Right lobe of liver (tissue), 4 donors: ENCODE results near the gene YTHDF1.
A peak's percentile ranks its signal among the peaks of the same experiment; 100 is the strongest.

Experiments
- POLR2A ChIP-seq: fragments of 450-650 bp; IDR thresholded peaks from one replicate; pipeline ENCODE4 v1.6.1; 2017; ENCODE audit warnings: antibody characterized with exemption, mild to moderate bottlenecking
- TF ChIP-seq, protein P1 (sequence below), 4 donors: fragments of 200-600 bp in 3 of 4; fragments of 450-650 bp in 1 of 4; IDR thresholded peaks; one replicate each; pipeline versions ENCODE4 v1.5.1 to v1.8.0; 2016 to 2022; ENCODE audit warnings: antibody characterized with exemption in 4 of 4, mild to moderate bottlenecking in 2 of 4
- donor health status: DM: no; HTN: no; CAD: no.
- donor health status: DM: no; HTN: no; CAD: no.
- donor health status: DM: no; HTN: yes; CAD: no.

DNA sequence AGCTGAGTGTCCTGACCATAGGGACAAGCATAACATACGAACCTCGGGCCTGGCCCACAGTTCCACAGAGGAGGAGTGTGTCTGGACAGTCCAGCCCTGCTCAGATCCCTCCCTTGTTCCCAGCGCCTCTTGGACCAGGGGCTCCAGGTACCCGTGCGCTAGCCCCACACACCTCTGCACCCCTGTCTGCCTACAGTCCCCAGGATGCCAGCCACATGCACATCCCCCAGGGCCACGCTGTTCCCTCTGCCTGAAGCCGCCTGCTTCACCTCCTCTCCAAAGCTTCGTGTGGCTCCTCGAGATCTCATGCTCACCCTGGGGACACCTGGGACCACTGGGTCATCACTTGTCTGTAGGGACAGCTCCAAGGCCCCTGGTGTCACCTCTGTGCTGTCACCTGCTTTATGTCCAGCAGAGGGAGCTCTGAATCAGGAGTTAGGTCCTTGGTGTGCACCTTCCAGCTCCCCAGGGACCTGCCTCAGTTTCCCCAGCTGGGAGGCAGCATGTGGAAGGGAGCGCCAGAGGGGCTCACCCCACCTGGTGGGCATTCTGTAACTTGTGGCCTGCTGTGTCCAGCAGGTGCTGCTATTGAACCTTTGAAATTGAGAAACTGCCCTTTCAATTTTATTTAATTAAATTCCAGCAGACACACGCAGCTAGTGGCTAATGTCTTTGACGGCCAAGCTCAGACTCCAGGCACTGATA lies 7.3 kb upstream of the YTHDF1 start:
- TF ChIP-seq POLR2A, result no peak
- TF ChIP-seq, protein P1, sequence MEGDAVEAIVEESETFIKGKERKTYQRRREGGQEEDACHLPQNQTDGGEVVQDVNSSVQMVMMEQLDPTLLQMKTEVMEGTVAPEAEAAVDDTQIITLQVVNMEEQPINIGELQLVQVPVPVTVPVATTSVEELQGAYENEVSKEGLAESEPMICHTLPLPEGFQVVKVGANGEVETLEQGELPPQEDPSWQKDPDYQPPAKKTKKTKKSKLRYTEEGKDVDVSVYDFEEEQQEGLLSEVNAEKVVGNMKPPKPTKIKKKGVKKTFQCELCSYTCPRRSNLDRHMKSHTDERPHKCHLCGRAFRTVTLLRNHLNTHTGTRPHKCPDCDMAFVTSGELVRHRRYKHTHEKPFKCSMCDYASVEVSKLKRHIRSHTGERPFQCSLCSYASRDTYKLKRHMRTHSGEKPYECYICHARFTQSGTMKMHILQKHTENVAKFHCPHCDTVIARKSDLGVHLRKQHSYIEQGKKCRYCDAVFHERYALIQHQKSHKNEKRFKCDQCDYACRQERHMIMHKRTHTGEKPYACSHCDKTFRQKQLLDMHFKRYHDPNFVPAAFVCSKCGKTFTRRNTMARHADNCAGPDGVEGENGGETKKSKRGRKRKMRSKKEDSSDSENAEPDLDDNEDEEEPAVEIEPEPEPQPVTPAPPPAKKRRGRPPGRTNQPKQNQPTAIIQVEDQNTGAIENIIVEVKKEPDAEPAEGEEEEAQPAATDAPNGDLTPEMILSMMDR (IDR thresholded peaks at IDR 0.05), result peak; percentile 61 to 73 (median 70)
